DOHH2 (cell line): ENCODE results near the gene MLH1.

ENCODE experiments used
- H3F3A ChIP-seq: fragments of 200-600 bp; sonication (generic), shearing (Covaris generic); 2 replicates; pipeline ENCODE4 v1.6.0; 2016; ENCODE audit warnings: antibody characterized with exemption, mild to moderate bottlenecking; ENCODE audit not compliant: control insufficient read depth, insufficient read depth
- H3K27ac ChIP-seq: fragments of 200-600 bp; sonication (generic); 2 replicates; pipeline ENCODE4 v1.5.1; 2014; ENCODE audit warnings: low read depth, mild to moderate bottlenecking, low read length, moderate library complexity
- H3K27me3 ChIP-seq: fragments of 200-600 bp; sonication (generic); 2 replicates; pipeline ENCODE4 v1.6.1; 2014; ENCODE audit warnings: mild to moderate bottlenecking, low read length, mixed read lengths; ENCODE audit not compliant: control insufficient read depth
- H3K36me3 ChIP-seq: fragments of 200-600 bp; sonication (generic); 2 replicates; pipeline ENCODE4 v1.6.1; 2014; ENCODE audit warnings: mild to moderate bottlenecking, low read length, moderate library complexity, mixed read lengths; ENCODE audit not compliant: control insufficient read depth
- H3K4me1 ChIP-seq: fragments of 200-600 bp; sonication (generic); 2 replicates; pipeline ENCODE4 v1.6.1; 2014; ENCODE audit warnings: mild to moderate bottlenecking, low read length, mixed read lengths; ENCODE audit not compliant: control insufficient read depth
- H3K4me2 ChIP-seq: fragments of 200-600 bp; sonication (generic); 2 replicates; pipeline ENCODE4 v1.6.0; 2014; ENCODE audit warnings: mild to moderate bottlenecking, low read length, moderate library complexity
- H3K4me3 ChIP-seq: fragments of 200-600 bp; sonication (generic); 2 replicates; pipeline ENCODE4 v1.5.1; 2014; ENCODE audit warnings: mild to moderate bottlenecking, low read length, mixed read lengths
- H3K79me2 ChIP-seq: fragments of 200-600 bp; sonication (generic); 2 replicates; pipeline ENCODE4 v1.6.1; 2014; ENCODE audit warnings: mild to moderate bottlenecking, low read length, mixed read lengths; ENCODE audit not compliant: control insufficient read depth
- H3K9me2 ChIP-seq: fragments of 200-600 bp; sonication (generic); replicated peaks from 2 replicates; pipeline ENCODE4 v1.6.1; 2014; ENCODE audit warnings: mild to moderate bottlenecking, low read length, mixed read lengths; ENCODE audit not compliant: control insufficient read depth
- H3K9me3 ChIP-seq: fragments of 200-600 bp; sonication (generic); 2 replicates; pipeline ENCODE4 v1.6.1; 2014; ENCODE audit warnings: antibody characterized with exemption, low read length, mixed read lengths; ENCODE audit not compliant: control insufficient read depth, insufficient read depth
- H4K20me1 ChIP-seq: fragments of 200-600 bp; sonication (generic); 2 replicates; pipeline ENCODE4 v1.6.0; 2014; ENCODE audit warnings: low read depth, mild to moderate bottlenecking, antibody characterized with exemption, low read length, moderate library complexity; ENCODE audit not compliant: control insufficient read depth, insufficient read depth
- CTCF ChIP-seq: fragments of 200-600 bp; sonication (generic); IDR thresholded peaks from one replicate; pipeline ENCODE4 v1.5.1; 2014; ENCODE audit warnings: antibody characterized with exemption, mild to moderate bottlenecking, low read depth, low read length; ENCODE audit not compliant: poor library complexity, severe bottlenecking
- EZH2phosphoT487 ChIP-seq: fragments of 200-600 bp; sonication (generic); IDR thresholded peaks from 2 replicates; pipeline ENCODE4 v1.6.1; 2017; ENCODE audit warnings: borderline replicate concordance, mild to moderate bottlenecking, antibody characterized with exemption, low read length, moderate library complexity, mixed read lengths

MLH1 gene

GRCh38 chr3:37052860-37053259 is 59.5 kb downstream of the MLH1 start:
- Histone ChIP-seq H3K79me2 (no peaks in the 10 kb centered on the region), H4K20me1 (no peaks in the 10 kb centered on the region), H3K27me3 (no peaks in the 10 kb centered on the region), H3K36me3 (peaks cover 67% of the 10 kb centered on the region), H3K27ac (no peak overlapping the region), H3F3A (no peaks in the 10 kb centered on the region; the same call in 1 of the 2 replicates), H3K9me3 (no peaks in the 10 kb centered on the region), H3K4me3 (no peak overlapping the region), H3K9me2 (no peaks in the 10 kb centered on the region), H3K4me2 (no peak overlapping the region), H3K4me1 (0 out of 2 replicates have a peak, but pooled peaks cover 3% of the 10 kb centered on the region)
- TF ChIP-seq CTCF (no peak), EZH2phosphoT487 (no peak)

GRCh38 chr3:37053337-37053736 is 60.0 kb downstream of the MLH1 start:
- H3K27ac ChIP-seq, result no peak overlapping the region
- H3K36me3 ChIP-seq, result peaks cover 66% of the 10 kb centered on the region

DNA sequence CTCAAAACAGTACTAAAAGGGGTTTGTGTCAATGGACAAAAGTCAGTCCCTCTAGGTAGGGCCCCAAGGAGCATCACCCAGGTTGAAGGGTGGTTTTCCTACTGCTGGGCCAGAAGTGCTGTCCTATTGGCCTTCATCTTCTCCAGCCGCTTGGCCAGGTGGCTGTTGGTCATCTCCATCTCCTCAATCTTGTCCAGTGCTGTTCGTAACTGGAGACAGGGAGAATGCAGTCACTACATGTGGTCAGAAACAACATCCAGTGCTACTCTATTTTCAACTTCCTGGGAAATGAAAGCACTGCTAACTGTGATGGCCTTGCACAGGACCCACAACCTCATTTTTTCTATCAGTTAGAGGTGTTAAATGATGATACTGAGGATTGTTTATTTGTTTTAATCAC is 60.4 kb downstream of the MLH1 start:
- no peaks in the 10 kb centered on the region for H4K20me1 ChIP-seq
- no peaks in the 10 kb centered on the region for H3K9me2 ChIP-seq
- TF ChIP-seq CTCF, result no peak
- no peak for TF ChIP-seq EZH2phosphoT487
- H3K27ac ChIP-seq, result no peak overlapping the region
- H3K9me3 ChIP-seq, result no peaks in the 10 kb centered on the region
- no peaks in the 10 kb centered on the region for H3K79me2 ChIP-seq
- no peaks in the 10 kb centered on the region for H3K27me3 ChIP-seq
- H3F3A ChIP-seq, result no peaks in the 10 kb centered on the region; the same call in 1 of the 2 replicates
- H3K4me3 ChIP-seq, result no peak overlapping the region
- 0 out of 2 replicates have a peak, but pooled peaks cover 3% of the 10 kb centered on the region for H3K4me1 ChIP-seq
- H3K36me3 ChIP-seq, result peaks cover 62% of the 10 kb centered on the region
- H3K4me2 ChIP-seq, result no peak overlapping the region

More at GRCh38 chr3:37053337-37053736, 60.0 kb downstream of the MLH1 start:
- Histone ChIP-seq H3K9me2 (no peaks in the 10 kb centered on the region), H3K4me1 (0 out of 2 replicates have a peak, but pooled peaks cover 3% of the 10 kb centered on the region), H3K4me2 (no peak overlapping the region), H3K4me3 (no peak overlapping the region), H4K20me1 (no peaks in the 10 kb centered on the region), H3K9me3 (no peaks in the 10 kb centered on the region), H3K79me2 (no peaks in the 10 kb centered on the region), H3K27me3 (no peaks in the 10 kb centered on the region), H3F3A (no peaks in the 10 kb centered on the region; the same call in 1 of the 2 replicates)
- no peak for TF ChIP-seq CTCF
- no peak for TF ChIP-seq EZH2phosphoT487
